ENCODE measurements around the gene ZNG1E. TPM values are rescaled to one million over a fixed set of nuclear protein-coding genes. Genes with fewer than 3 reads are reported as not detected.
A peak's percentile ranks its signal among the peaks of the same experiment; 100 is the strongest.
"Not testable (repeated sequence)": the region's sequence is repeated elsewhere in the genome, so short reads cannot be mapped to it uniquely, and the experiment has no call there.

ZNG1E gene
- polyA plus RNA-seq (ENCODE audit: insufficient read length in 3 of 3), result 10 to 100 TPM; 53.6 to 84.3 (median 71.6) TPM
- long read RNA-seq, donor 1, transcript CBWD5-202 (3 exons, 1,347 nt), result major isoform, 9 of 31 reads
- long read RNA-seq, donor 1, partial matches to known transcripts, result 7 of 31 reads
- long read RNA-seq, donor 1, other reads (novel, unspliced or antisense), result 0 of 31 reads
- long read RNA-seq, donor 2, transcript CBWD5-202 (3 exons, 1,347 nt), result major isoform, 18 of 48 reads
- long read RNA-seq, donor 2, transcript CBWD5-207 (15 exons, 1,791 nt), result minor isoform, 9 of 48 reads
- long read RNA-seq, donor 2, transcript CBWD5-233 (16 exons, 1,411 nt), result minor isoform, 7 of 48 reads
- long read RNA-seq, donor 2, partial matches to known transcripts, result 12 of 48 reads
- long read RNA-seq, donor 2, other reads (novel, unspliced or antisense), result 0 of 48 reads
- long read RNA-seq, donor 3, transcript CBWD5-202 (3 exons, 1,347 nt), result major isoform, 9 of 25 reads
- long read RNA-seq, donor 3, partial matches to known transcripts, result 6 of 25 reads
- long read RNA-seq, donor 3, other reads (novel, unspliced or antisense), result 0 of 25 reads
- long read RNA-seq, donor 4, transcript CBWD5-207 (15 exons, 1,791 nt), result major isoform, 8 of 36 reads
- long read RNA-seq, donor 4, transcript CBWD5-202 (3 exons, 1,347 nt), result minor isoform, 7 of 36 reads
- long read RNA-seq, donor 4, partial matches to known transcripts, result 13 of 36 reads
- long read RNA-seq, donor 4, other reads (novel, unspliced or antisense), result 0 of 36 reads
- long read RNA-seq, donor 5, transcript CBWD5-207 (15 exons, 1,791 nt), result major isoform, 7 of 13 reads
- long read RNA-seq, donor 5, partial matches to known transcripts, result 0 of 13 reads
- long read RNA-seq, donor 5, other reads (novel, unspliced or antisense), result 0 of 13 reads
- long read RNA-seq, donor 6, transcript CBWD5-202 (3 exons, 1,347 nt), result major isoform, 11 of 22 reads
- long read RNA-seq, donor 6, partial matches to known transcripts, result 0 of 22 reads
- long read RNA-seq, donor 6, other reads (novel, unspliced or antisense), result 0 of 22 reads
- long read RNA-seq, donor 7, transcript CBWD5-202 (3 exons, 1,347 nt), result major isoform, 12 of 26 reads
- long read RNA-seq, donor 7, partial matches to known transcripts, result 5 of 26 reads
- long read RNA-seq, donor 7, other reads (novel, unspliced or antisense), result 0 of 26 reads
- long read RNA-seq, donor 8, partial matches to known transcripts, result 0 of 2 reads
- long read RNA-seq, donor 8, other reads (novel, unspliced or antisense), result 0 of 2 reads
- long read RNA-seq, donor 9, transcript CBWD5-202 (3 exons, 1,347 nt), result major isoform, 7 of 13 reads
- long read RNA-seq, donor 9, partial matches to known transcripts, result 0 of 13 reads
- long read RNA-seq, donor 9, other reads (novel, unspliced or antisense), result 0 of 13 reads
- long read RNA-seq, donor 10, transcript CBWD5-202 (3 exons, 1,347 nt), result major isoform, 12 of 43 reads
- long read RNA-seq, donor 10, transcript CBWD5-225 (6 exons, 3,326 nt), result minor isoform, 5 of 43 reads
- long read RNA-seq, donor 10, partial matches to known transcripts, result 14 of 43 reads
- long read RNA-seq, donor 10, other reads (novel, unspliced or antisense), result 0 of 43 reads
- long read RNA-seq, donor 11, transcript CBWD5-202 (3 exons, 1,347 nt), result major isoform, 9 of 14 reads
- long read RNA-seq, donor 11, partial matches to known transcripts, result 0 of 14 reads
- long read RNA-seq, donor 11, other reads (novel, unspliced or antisense), result 0 of 14 reads
- long read RNA-seq, donor 12, transcript CBWD5-225 (6 exons, 3,326 nt), result major isoform, 8 of 40 reads
- long read RNA-seq, donor 12, transcript CBWD5-202 (3 exons, 1,347 nt), result major isoform, 8 of 40 reads
- long read RNA-seq, donor 12, partial matches to known transcripts, result 14 of 40 reads
- long read RNA-seq, donor 12, other reads (novel, unspliced or antisense), result 0 of 40 reads
- long read RNA-seq, donor 13, transcript CBWD5-202 (3 exons, 1,347 nt), result major isoform, 5 of 13 reads
- long read RNA-seq, donor 13, partial matches to known transcripts, result 0 of 13 reads
- long read RNA-seq, donor 13, other reads (novel, unspliced or antisense), result 0 of 13 reads
- long read RNA-seq, donor 14, result 0 reads
- long read RNA-seq, donor 15, transcript CBWD5-225 (6 exons, 3,326 nt), result minor isoform, 6 of 37 reads
- long read RNA-seq, donor 15, transcript CBWD5-202 (3 exons, 1,347 nt), result major isoform, 11 of 37 reads
- long read RNA-seq, donor 15, partial matches to known transcripts, result 12 of 37 reads
- long read RNA-seq, donor 15, other reads (novel, unspliced or antisense), result 0 of 37 reads
- long read RNA-seq, donor 16, transcript CBWD5-202 (3 exons, 1,347 nt), result major isoform, 20 of 34 reads
- long read RNA-seq, donor 16, transcript CBWD5-207 (15 exons, 1,791 nt), result minor isoform, 5 of 34 reads
- long read RNA-seq, donor 16, transcript CBWD5-225 (6 exons, 3,326 nt), result minor isoform, 7 of 34 reads
- long read RNA-seq, donor 16, partial matches to known transcripts, result 0 of 34 reads
- long read RNA-seq, donor 16, other reads (novel, unspliced or antisense), result 0 of 34 reads

DNA sequence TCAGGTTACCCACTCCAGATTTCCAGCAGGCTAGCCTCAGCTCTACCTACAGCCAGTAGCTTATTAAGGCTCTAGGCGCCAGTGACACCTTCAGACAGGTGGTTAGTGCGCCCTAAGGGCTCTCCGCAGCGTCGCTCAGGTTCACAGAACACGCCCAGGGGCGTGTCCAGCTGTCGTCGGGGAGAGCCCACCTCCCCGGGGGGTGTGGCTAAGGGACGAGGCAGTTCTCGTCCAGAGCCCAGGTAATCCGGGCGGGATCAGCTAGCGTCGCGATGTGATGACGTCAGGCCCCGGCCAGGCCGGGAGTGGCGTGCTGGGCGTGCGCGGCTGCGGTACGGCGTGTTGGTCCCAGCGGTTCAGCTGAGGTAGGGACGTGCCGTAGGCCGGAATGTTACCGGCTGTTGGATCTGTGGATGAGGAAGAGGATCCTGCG is at the start of gene ZNG1E:
ZNG1E (plus strand) TSS at position 340 of the 433 bp plus-strand sequence; CDS start at position 389, 49 bp downstream.
- DNase-seq, result peak; percentile 42

DNA sequence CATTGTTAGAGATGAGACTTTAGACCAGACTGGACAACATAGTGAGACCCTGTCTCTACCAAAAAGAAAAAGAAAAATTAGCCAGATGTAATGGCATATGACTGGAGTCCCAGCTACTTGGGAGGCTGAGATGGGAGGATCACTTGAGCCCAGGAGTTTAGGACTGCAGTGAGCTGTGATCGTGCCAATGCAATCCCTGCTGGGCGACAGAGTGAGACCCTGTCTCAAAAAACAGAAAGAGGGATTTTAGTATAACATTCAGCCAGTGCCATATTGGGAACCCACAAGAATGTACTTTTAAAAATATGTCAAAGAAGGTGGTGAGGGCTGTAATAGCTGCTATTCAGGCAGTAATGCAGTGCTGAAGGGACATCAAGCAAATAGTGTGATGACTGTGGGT is 2.1 kb upstream of the ZNG1E start:
- DNase-seq, result not testable (repeated sequence)

DNA sequence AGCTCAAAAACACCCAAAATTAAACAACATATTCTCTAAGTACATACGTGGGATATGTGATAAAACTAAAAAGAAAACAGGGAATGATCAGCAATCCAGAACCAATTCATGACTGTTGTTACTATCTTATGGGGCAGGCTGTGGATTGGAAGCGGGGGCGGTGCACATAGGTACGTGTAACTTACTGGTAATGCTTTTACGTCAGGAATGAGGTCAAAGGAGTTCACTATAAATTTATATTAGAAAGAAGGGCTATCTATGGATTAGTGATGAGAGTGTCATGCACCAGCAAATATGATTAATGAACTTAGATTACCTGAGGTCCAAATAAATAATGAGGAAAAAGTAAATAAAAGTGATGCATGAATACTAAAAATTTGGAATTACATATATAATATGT is 710 bp upstream of the ZNG1E start:
- DNase-seq, result not testable (repeated sequence)

DNA sequence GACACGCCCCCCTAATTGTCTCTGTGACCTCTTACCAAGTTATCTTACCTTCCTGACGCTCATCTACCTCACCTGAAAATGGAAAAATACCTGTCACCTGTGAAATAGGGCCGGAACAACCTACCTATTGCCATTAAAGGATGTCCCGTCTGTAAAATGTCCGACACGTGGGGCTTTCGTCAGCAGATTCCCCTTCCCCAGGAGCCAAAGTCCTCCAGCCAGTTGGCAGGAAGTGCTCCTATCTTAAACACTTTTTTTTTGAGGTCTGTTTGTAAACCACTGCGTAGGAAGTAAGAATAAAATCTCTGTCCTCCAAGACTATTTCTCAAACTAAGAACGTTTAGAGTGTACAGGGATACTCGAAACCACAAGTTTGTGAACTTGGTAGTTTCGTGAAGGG is 661 bp downstream of the ZNG1E start:
- DNase-seq, result not testable (repeated sequence)

DNA sequence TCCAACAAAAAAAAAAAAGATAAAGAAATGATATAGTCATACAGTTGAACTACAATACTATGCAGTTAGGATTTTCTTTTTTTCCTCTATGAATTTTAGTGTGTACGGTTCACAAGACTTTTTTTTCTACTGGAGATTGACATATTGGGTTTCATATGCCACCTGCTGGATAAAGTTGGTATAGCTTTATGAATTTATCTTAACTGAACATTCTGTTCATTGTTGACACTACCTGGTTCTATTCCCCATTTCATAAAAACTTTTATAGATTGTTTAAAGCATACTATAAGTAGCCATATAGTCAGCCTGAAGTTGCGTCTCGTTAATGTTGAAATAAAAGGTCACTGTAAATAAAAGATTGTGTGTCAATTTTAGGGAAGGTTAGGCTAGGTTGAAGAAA is 2.8 kb downstream of the ZNG1E start:
- DNase-seq, result not testable (repeated sequence)

DNA sequence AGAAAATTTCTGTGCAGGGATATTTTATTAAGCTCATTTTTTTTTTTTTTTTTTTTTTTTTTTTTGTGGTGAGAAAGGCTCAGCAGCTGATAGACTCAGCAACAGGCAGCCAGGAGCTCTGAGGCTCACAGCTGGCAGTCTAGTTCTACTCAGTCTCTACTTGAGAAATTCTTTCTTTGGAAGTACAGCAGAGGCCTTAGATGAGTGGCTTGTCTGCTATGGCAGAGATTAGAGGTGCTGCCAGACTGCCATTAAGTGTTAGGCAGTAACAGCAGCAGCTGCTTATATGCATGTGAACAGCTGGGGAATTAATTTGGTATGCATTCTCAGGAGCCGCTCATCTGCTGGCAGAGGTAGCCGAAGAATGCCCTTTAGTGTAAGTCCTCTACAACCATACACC is 27.8 kb downstream of the ZNG1E start:
- not testable (repeated sequence) for DNase-seq

DNA sequence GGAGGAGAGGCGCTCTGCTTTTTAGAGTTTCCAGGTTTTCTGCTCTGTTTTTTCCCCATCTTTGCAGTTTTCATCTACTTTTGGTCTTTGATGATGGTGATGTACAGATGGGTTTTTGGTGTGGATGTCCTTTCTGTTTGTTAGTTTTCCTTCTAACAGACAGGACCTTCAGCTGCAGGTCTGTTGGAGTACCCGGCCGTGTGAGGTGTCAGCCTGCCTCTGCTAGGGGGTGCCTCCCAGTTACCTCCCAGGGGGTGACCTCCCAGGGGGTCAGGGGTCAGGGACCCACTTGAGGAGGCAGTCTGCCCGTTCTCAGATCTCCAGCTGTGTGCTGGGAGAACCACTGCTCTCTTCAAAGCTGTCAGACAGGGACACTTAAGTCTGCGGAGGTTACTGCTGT is 38.7 kb downstream of the ZNG1E start:
- DNase-seq, result not testable (repeated sequence)

DNA sequence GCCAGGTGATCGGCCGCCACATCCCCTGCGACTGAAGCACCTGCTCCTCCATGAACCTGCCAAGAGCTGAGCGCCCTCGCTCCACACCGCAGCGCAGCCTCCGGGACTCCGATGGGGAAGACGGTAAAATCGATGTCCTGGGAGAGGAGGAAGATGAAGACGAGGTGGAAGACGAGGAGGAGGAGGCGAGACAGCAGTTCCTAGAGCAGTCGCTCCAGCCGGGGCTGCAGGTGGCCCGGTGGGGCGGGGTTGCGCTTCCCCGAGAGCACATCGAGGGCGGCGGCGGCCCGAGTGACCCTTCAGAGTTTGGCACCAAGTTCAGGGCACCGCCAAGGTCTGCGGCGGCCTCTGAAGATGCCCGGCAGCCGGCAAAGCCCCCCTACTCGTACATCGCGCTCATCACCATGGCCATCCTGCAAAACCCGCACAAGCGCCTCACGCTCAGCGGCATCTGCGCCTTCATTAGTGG is 61.4 kb downstream of the ZNG1E start, which contains the start of gene FOXD4L4:
FOXD4L4 (plus strand) TSS at position 51 of the 469 bp plus-strand sequence; CDS start at position 51, 0 bp downstream.
- not testable (repeated sequence) for DNase-seq

DNA sequence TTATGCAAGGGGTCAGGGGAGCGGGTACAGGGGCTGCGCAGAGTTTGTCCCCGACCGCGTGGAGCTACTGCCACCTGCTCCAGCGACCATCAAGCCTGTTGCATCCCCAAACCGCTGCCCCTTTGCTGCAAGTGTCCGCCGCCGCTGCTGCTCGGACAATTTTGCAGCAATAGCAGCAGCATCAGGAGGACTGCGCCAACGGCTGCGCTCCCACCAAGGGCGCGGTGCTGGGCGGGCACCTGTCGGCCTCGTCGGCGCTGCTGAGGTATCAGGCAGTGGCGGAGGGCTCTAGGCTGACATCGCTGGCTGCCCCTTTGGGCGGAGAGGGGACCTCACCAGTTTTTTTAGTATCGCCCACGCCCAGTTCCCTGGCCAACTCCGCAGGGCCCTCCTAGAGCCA is 62.4 kb downstream of the ZNG1E start:
- DNase-seq, result not testable (repeated sequence)

Other genes starting within 250 kb of the ZNG1E start
- gene FOXD4L4, start 61.2 kb downstream of the ZNG1E start, polyA plus RNA-seq (ENCODE audit: insufficient read length in 3 of 3), result under 1 TPM; 0.07 to 0.34 (median 0.21) TPM